H9 (cell line): ENCODE data around the gene AK5. TPM values are rescaled to one million over a fixed set of nuclear protein-coding genes. Genes with fewer than 3 reads are reported as not detected.
A peak's percentile ranks its signal among the peaks of the same experiment; 100 is the strongest.

Source experiments
- DNase-seq: peaks from one replicate; pipeline ENCODE4 v3.0.0-alpha.2; 2017
- H2AFZ ChIP-seq: one replicate; pipeline ENCODE4 v1.6.1; 2013; ENCODE audit warnings: mild to moderate bottlenecking, low read length, control low read depth, moderate library complexity
- H2AK5ac ChIP-seq: 2 replicates; pipeline ENCODE4 v1.6.1; 2013; ENCODE audit warnings: low read length, control low read depth, mixed read lengths; ENCODE audit not compliant: insufficient read length
- H2BK120ac ChIP-seq: one replicate; pipeline ENCODE4 v1.6.1; 2013; ENCODE audit warnings: low read depth, mild to moderate bottlenecking, low read length, control low read depth, inconsistent platforms; ENCODE audit not compliant: poor library complexity, severe bottlenecking
- H2BK12ac ChIP-seq: 2 replicates; pipeline ENCODE4 v1.6.1; 2013; ENCODE audit warnings: low read length, control low read depth, mixed read lengths, low read depth; ENCODE audit not compliant: insufficient read length
- H2BK15ac ChIP-seq: 2 replicates; pipeline ENCODE4 v1.6.1; 2013; ENCODE audit warnings: low read depth, low read length, control low read depth
- H2BK20ac ChIP-seq: one replicate; pipeline ENCODE4 v1.6.1; 2013; ENCODE audit warnings: low read depth, mild to moderate bottlenecking, low read length, control low read depth, inconsistent platforms; ENCODE audit not compliant: poor library complexity, severe bottlenecking
- H2BK5ac ChIP-seq: 2 replicates; pipeline ENCODE4 v1.6.1; 2013; ENCODE audit warnings: low read length, control low read depth, mixed read lengths; ENCODE audit not compliant: insufficient read length
- H3K14ac ChIP-seq: 2 replicates; pipeline ENCODE4 v1.6.1; 2013; ENCODE audit warnings: low read length, control low read depth; ENCODE audit not compliant: insufficient read depth
- H3K18ac ChIP-seq: 2 replicates; pipeline ENCODE4 v1.6.1; 2013; ENCODE audit warnings: low read depth, mild to moderate bottlenecking, mixed read lengths, low read length, control low read depth; ENCODE audit not compliant: insufficient read length
- H3K23ac ChIP-seq: 2 replicates; pipeline ENCODE4 v1.6.1; 2013; ENCODE audit warnings: low read length, control low read depth, mixed read lengths, low read depth; ENCODE audit not compliant: insufficient read length
- H3K23me2 ChIP-seq: 2 replicates; pipeline ENCODE4 v1.6.1; 2013; ENCODE audit warnings: low read depth, mild to moderate bottlenecking, mixed read lengths, low read length, control low read depth; ENCODE audit not compliant: insufficient read length, poor library complexity, severe bottlenecking
- H3K27ac ChIP-seq: 2 replicates; pipeline ENCODE4 v1.5.1; 2013; ENCODE audit warnings: low read length, control low read depth, mixed read lengths, low read depth; ENCODE audit not compliant: insufficient read length
- H3K27me3 ChIP-seq: 2 replicates; pipeline ENCODE4 v1.6.1; 2013; ENCODE audit warnings: low read length, control low read depth, inconsistent platforms; ENCODE audit not compliant: insufficient read depth
- H3K4ac ChIP-seq: 2 replicates; pipeline ENCODE4 v1.6.1; 2013; ENCODE audit warnings: low read depth, mild to moderate bottlenecking, control low read depth, inconsistent platforms, low read length, moderate library complexity
- H3K4me1 ChIP-seq: 2 replicates; pipeline ENCODE4 v1.6.1; 2013; ENCODE audit warnings: low read length, control low read depth, inconsistent platforms; ENCODE audit not compliant: insufficient read depth
- H3K4me2 ChIP-seq: 2 replicates; pipeline ENCODE4 v1.6.1; 2013; ENCODE audit warnings: low read length, control low read depth, mixed read lengths; ENCODE audit not compliant: insufficient read length, insufficient read depth
- H3K56ac ChIP-seq: 2 replicates; pipeline ENCODE4 v1.6.1; 2013; ENCODE audit warnings: low read depth, mild to moderate bottlenecking, mixed read lengths, low read length, control low read depth; ENCODE audit not compliant: insufficient read length
- H3K79me1 ChIP-seq: 2 replicates; pipeline ENCODE4 v1.6.1; 2013; ENCODE audit warnings: low read depth, mild to moderate bottlenecking, moderate library complexity, low read length, control low read depth, inconsistent platforms; ENCODE audit not compliant: insufficient read depth, poor library complexity, severe bottlenecking
- H3K79me2 ChIP-seq: 2 replicates; pipeline ENCODE4 v1.6.1; 2013; ENCODE audit warnings: low read length, control low read depth, inconsistent platforms; ENCODE audit not compliant: insufficient read depth
- H3K9ac ChIP-seq: 2 replicates; pipeline ENCODE4 v1.6.1; 2013; ENCODE audit warnings: low read length, control low read depth, mixed read lengths; ENCODE audit not compliant: insufficient read length; ENCODE audit errors: extremely low read depth
- H3K9me3 ChIP-seq: one replicate; pipeline ENCODE4 v1.6.1; 2013; ENCODE audit warnings: low read depth, low read length, inconsistent platforms; ENCODE audit not compliant: control insufficient read depth
- H3T11ph ChIP-seq: one replicate; pipeline ENCODE4 v1.6.1; 2013; ENCODE audit warnings: mild to moderate bottlenecking, low read length, control low read depth, inconsistent platforms
- H4K20me1 ChIP-seq: one replicate; pipeline ENCODE4 v1.6.1; 2013; ENCODE audit not compliant: control insufficient read depth, insufficient read length, insufficient read depth
- H4K5ac ChIP-seq: 2 replicates; pipeline ENCODE4 v1.6.1; 2013; ENCODE audit warnings: low read depth, mild to moderate bottlenecking, mixed read lengths, low read length, control low read depth; ENCODE audit not compliant: insufficient read length
- H4K8ac ChIP-seq: replicated peaks from 2 replicates; pipeline ENCODE4 v1.6.1; 2013; ENCODE audit warnings: low read length, control low read depth, mixed read lengths, low read depth; ENCODE audit not compliant: insufficient read length
- H4K91ac ChIP-seq: 2 replicates; pipeline ENCODE4 v1.6.1; 2013; ENCODE audit warnings: low read depth, mild to moderate bottlenecking, moderate library complexity, mixed read lengths, low read length, control low read depth; ENCODE audit not compliant: insufficient read length
- H3K27ac Mint-ChIP-seq, 3 experiments: 2 replicates in 2 of 3; 3 replicates in 1 of 3; pipeline ENCODE4 v1.8.0; 2020 to 2021; ENCODE audit warnings: mixed read lengths in 3 of 3, mild to moderate bottlenecking in 1 of 3, moderate library complexity in 1 of 3
- H3K27me3 Mint-ChIP-seq: 2 replicates; pipeline ENCODE4 v1.8.0; 2021; ENCODE audit warnings: low read depth, mild to moderate bottlenecking, moderate library complexity, mixed read lengths
- H3K36me3 Mint-ChIP-seq, 3 experiments: 2 replicates in 2 of 3; 3 replicates in 1 of 3; pipeline ENCODE4 v1.8.0; 2020 to 2021; ENCODE audit warnings: low read depth in 3 of 3, mixed read lengths in 3 of 3; ENCODE audit not compliant: insufficient read depth in 1 of 3
- H3K4me1 Mint-ChIP-seq, 2 experiments: 2 replicates each; pipeline ENCODE4 v1.8.0; 2020; ENCODE audit warnings: mixed read lengths in 2 of 2
- H3K4me3 Mint-ChIP-seq, 2 experiments: 2 replicates in 1 of 2; 3 replicates in 1 of 2; pipeline ENCODE4 v1.8.0; 2020 to 2021; ENCODE audit warnings: mild to moderate bottlenecking in 2 of 2, mixed read lengths in 2 of 2, moderate library complexity in 1 of 2
- H3K9me3 Mint-ChIP-seq, 2 experiments: 2 replicates in 1 of 2; 3 replicates in 1 of 2; pipeline ENCODE4 v1.8.0; 2020; ENCODE audit warnings: mild to moderate bottlenecking in 2 of 2, mixed read lengths in 2 of 2, moderate library complexity in 1 of 2
- CTCF ChIP-seq: fragments of 200-600 bp; sonication (generic); conservative IDR thresholded peaks from 3 replicates; pipeline ENCODE4 v1.8.0; 2021; ENCODE audit warnings: antibody characterized with exemption, mild to moderate bottlenecking
- WGBS: extraction: QIAGEN DNeasy Blood & Tissue Kit; methylation state at CpG from one replicate; pipeline ENCODE4 v1.1.7; 2013; ENCODE audit warnings: missing lambda C conversion rate, low lambda C conversion rate, mixed read lengths; ENCODE audit not compliant: insufficient read length; ENCODE audit errors: extremely low coverage; 5-methylcytosine and 5-hydroxymethylcytosine counted together
- total RNA-seq: library from RNA; stranded (reverse); gene quantifications from 2 replicates; pipeline ENCODE4 v1.2.1, GENCODE V29; 2021

AK5 gene
- total RNA-seq, 1 experiment from 2014 or later = 2.5 TPM

DNA sequence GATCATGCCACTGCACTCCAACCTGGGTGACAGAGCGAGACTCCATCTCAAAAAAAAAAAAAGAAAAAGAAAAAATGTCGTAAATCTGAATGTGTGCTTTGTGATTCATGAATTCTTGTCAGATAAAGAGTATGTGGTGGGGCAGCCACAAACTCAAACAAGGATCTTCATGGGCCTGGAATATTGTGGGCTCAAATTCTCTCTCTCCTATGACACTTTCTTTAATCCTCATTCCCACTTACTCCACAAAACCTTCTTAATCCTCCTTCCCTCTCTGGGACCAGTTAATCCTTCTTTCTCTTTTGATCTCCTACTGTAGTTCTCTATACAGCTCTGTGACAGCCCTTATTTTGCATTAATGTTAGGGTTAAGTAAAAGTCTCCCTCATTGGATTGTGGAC, 112.3 kb downstream of the AK5 start:
- Histone ChIP-seq H3K79me1 (no peaks in the 10 kb centered on the region), H3K4me1 (no peaks in the 10 kb centered on the region; the same call in 1 of the 2 replicates), H2BK15ac (no peak overlapping the region), H3K27me3 (no peaks in the 10 kb centered on the region), H3K27ac (no peak overlapping the region), H3K56ac (no peak overlapping the region), H3K79me2 (no peaks in the 10 kb centered on the region), H2BK20ac (no peak overlapping the region), H4K5ac (no peak overlapping the region), H2BK5ac (no peak overlapping the region), H3K4ac (no peak overlapping the region), H2BK120ac (no peak overlapping the region), H2AK5ac (no peak overlapping the region), H3K18ac (no peak overlapping the region), H3K23me2 (no peaks in the 10 kb centered on the region), H2BK12ac (no peak overlapping the region), H3K9ac (no peak overlapping the region), H4K91ac (no peak overlapping the region), H3K9me3 (no peaks in the 10 kb centered on the region), H2AFZ (no peak overlapping the region), H4K20me1 (no peaks in the 10 kb centered on the region), H3K4me2 (no peak overlapping the region), H3K14ac (no peak overlapping the region), H3T11ph (no peak overlapping the region), H4K8ac (no peak overlapping the region), H3K23ac (no peak overlapping the region)
- WGBS = no CpG with 5 or more reads among the region's 2 CpGs
- peak overlapping the region in 1 of 3 experiments; percentile 25; a peak in 1 of 7 replicates for H3K27ac Mint-ChIP-seq
- no peak overlapping the region for H3K4me3 Mint-ChIP-seq
- no peaks in the 10 kb centered on the region for H3K36me3 Mint-ChIP-seq
- H3K4me1 Mint-ChIP-seq = peaks cover 9 to 15% of the 10 kb centered on the region in 2 experiments
- no peak for DNase-seq
- no peaks in the 10 kb centered on the region for H3K27me3 Mint-ChIP-seq
- no peak for TF ChIP-seq CTCF
- H3K9me3 Mint-ChIP-seq = no peaks in the 10 kb centered on the region
